Astrocyte of the cerebellum (primary cell): ENCODE results near the gene PPP2R1B.

Source experiments
- DNase-seq: peaks from one replicate; pipeline ENCODE4 v3.0.0-alpha.2; 2011; ENCODE audit warnings: low read depth
- H3K4me3 ChIP-seq: 2 replicates; pipeline ENCODE4 v1.5.1; 2011; ENCODE audit warnings: mild to moderate bottlenecking, low read depth, low read length, moderate library complexity
- CTCF ChIP-seq: IDR thresholded peaks from 2 replicates; pipeline ENCODE4 v1.5.1; 2012; ENCODE audit warnings: low read length, low read depth, moderate library complexity, mild to moderate bottlenecking; ENCODE audit errors: missing control alignments
- in situ Hi-C: cut with HindIII; loops from 2 replicates; pipeline ENCODE4 v1.10.0; 2017; ENCODE audit warnings: low sequenced_read_pairs

The PPP2R1B gene

GRCh38 chr11:111765984-111766833 lies at the start of gene PPP2R1B:
TSS of gene PPP2R1B (minus strand) at chr11:111766389. CDS start at chr11:111766361, 28 bp downstream.
- H3K4me3 ChIP-seq = peak within 1 kb of the TSS; percentile 78
- peak; percentile 36 for DNase-seq
- in situ Hi-C loops = no loop called here
- no peak for TF ChIP-seq CTCF

GRCh38 chr11:111815489-111815888 lies 49.3 kb upstream of the PPP2R1B start:
- in situ Hi-C loops = no loop called here
- H3K4me3 ChIP-seq = no peak overlapping the region
- no peak for DNase-seq
- TF ChIP-seq CTCF = no peak

- in situ Hi-C loops = no loop called here
- no peak for TF ChIP-seq CTCF
- DNase-seq = no peak
- H3K4me3 ChIP-seq = no peak overlapping the region
Observed at GRCh38 chr11:111814557-111815320, 48.5 kb upstream of the PPP2R1B start.

GRCh38 chr11:111814106-111814505 lies 47.9 kb upstream of the PPP2R1B start:
- TF ChIP-seq CTCF = no peak
- no peak for DNase-seq
- no peak overlapping the region for H3K4me3 ChIP-seq
- in situ Hi-C loops = no loop called here

- in situ Hi-C loops = no loop called here
- no peak for DNase-seq
- no peak for TF ChIP-seq CTCF
- no peak overlapping the region for H3K4me3 ChIP-seq
Observed at GRCh38 chr11:111812211-111812610, 46.0 kb upstream of the PPP2R1B start.

GRCh38 chr11:111811445-111811844 lies 45.3 kb upstream of the PPP2R1B start:
- in situ Hi-C loops = no loop called here
- no peak for DNase-seq
- TF ChIP-seq CTCF = no peak
- H3K4me3 ChIP-seq = no peak overlapping the region
